Activated naive CD4-positive, alpha-beta T cell (primary cell): ENCODE results near the gene CD82.
"Not testable (repeated sequence)": the region's sequence is repeated elsewhere in the genome, so short reads cannot be mapped to it uniquely, and the experiment has no call there.

Experiments used
- DNase-seq, 4 experiments: peaks; one replicate each; lab custom pipeline; 2025; lab: John Stamatoyannopoulos, UW

The CD82 gene

DNA sequence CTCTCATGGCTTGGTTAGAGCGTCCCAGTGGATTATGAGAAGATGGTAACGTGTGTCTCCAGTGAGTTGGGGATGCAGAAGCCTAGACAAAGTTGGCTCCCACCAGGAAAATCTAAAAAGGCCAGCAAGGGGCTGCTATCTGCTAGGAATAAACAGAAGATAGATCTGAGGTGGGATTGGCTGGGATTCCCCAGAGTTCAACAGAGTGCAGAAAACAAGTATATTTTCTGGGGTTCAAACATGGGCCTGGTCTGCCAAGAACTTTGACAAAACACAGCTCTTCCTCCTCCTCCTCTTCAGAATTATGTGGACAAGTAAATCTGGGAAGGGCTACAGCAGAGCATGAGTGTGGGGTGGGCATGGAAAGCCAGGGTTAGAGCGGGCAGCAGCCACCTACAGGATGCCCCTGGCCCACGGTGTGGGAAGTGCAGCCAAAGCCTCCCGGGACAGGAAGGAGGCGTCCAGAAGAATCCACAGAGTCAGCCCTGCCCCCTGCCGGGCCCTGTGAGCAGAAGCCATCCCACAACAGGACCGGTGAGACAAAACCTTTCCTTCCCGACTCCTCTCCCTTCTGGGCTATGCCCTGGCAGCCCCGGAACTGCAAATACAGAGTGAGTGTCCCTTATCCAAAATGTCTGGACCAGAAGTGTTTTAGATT is 67.1 kb downstream of the CD82 start:
- DNase-seq = no peak

DNA sequence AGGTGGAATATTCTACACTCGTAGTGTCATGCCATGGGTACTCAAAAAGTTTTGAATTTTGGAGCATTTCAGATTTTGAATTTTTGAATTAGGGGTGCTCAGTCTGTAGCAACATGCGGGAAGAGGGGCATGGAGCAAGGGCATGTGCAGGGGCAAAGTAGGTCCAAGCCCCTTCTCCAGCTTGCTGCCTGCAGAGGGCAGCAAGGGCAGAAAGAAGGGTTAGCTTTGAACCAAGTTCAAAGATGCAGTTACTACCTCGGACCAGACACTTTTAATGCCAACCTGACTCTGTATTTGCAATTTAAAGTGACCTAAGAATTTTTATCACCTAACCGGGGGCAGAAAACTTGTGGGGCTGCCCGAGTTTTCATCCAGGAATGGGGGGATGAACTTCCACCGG is 68.2 kb downstream of the CD82 start:
- DNase-seq = no peak

DNA sequence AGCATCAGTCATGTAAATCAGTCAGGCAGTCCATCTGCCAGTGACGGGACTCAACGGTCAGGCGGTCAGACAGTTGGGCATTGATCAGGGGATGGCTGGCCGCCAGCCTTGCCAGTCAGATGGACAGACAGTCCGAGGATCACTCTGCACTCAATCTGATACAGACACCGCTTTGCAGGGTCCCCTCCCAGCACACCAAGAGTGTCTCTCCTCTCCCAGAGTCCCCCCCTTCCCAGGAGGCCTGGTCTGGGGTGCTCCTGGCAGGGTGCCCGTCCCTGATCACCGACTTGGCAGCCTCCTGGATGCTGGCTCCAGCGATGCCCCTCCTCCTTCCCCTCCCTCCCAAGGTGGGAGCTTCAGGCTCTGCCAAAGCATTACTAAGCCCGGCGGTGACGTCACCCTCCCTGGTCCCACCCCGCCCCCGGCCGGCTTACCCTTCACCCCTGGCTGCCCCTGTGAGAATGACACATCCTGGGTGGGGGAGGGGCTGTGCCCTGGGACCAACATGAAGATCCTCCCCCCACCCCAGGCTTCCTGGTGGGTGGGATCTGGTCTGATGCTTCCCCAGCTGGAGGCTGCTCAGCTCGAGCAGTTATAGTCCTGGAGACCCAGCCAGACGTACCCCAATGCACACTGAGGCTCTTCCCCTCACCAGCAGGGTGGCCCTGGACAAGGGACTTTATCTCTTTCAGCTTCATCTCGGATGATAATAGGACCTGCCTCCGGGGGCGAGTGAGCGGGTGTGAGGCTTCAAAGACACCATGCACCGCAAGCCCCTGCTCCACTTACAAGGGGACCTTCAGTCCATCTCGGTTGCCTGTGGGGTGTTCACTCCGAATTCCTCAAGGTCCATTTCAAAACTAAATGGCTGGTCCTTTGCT is 69.2 kb downstream of the CD82 start:
- DNase-seq = no peak

DNA sequence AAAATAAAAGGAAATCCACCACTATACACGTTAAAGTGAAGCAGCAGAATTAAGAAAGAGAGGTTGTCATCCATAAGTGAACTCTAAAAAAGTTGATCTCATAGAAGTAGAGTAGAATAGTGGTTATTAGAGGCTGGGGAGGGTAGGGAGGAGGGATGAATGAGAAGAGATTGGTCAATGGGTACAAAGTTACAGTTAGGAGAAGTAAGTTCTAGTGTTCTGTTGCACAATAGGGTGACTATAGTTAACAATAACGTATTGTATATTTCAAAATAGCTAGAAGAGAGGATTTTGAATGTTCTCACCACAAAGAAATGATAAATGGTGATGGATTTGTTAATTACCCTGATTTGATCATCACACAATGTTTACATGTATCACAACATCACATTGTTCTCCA is 72.0 kb downstream of the CD82 start:
- no peak for DNase-seq

DNA sequence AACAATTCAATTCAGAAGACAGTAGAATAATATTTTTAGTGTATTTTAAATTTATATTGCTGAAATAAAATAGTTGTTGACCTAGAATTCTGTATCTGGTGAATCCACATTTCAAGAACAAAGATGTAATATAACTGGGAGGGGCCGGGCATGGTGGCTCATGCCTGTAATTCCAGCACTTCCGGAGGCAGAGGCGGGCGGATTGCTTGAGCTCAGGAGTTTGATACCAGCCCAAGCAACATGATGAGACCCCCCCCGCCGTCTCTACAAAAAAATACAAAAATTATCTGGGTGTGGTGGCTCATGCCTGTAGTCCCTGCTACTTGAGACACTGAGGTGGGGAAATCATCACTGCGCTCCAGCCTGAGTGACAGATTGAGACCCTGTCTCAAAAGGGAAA is 72.6 kb downstream of the CD82 start:
- no peak for DNase-seq

DNA sequence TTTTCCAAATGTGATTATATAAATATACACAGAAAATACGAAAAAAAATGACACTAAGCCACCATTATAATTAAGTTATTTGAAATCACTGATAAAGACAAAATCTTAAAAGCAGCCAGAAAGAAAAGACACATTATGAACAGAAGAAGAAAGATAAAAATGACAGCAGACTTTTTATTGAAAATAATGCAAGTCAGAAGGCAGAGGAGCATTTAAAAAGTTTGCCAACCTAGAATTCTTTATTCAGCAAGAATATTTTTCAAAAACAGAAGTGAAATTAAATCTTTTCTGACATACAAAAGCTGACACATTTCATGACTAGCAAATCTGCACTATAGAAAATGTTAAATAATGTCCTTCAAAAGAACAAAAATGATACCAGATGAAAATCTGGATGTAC is 77.8 kb downstream of the CD82 start:
- no peak for DNase-seq

DNA sequence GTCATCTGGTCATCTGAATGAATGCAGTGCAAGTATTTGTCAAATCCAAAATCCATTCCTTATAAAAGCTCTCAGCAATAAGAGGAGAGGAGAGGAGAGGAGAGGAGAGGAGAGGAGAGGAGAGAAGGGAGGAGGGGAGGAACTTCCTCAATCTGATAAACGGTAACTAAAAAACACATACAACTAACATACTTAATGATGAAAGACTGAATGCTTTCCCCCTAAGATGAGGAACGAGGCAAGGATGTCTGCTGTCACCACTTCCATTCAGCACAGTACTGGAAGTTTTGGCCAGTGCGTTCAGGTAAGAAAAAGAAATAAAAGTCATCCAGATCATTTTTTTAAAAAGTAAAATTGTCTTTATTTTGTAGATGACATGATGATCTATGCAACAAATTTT is 80.4 kb downstream of the CD82 start:
- DNase-seq = no peak

DNA sequence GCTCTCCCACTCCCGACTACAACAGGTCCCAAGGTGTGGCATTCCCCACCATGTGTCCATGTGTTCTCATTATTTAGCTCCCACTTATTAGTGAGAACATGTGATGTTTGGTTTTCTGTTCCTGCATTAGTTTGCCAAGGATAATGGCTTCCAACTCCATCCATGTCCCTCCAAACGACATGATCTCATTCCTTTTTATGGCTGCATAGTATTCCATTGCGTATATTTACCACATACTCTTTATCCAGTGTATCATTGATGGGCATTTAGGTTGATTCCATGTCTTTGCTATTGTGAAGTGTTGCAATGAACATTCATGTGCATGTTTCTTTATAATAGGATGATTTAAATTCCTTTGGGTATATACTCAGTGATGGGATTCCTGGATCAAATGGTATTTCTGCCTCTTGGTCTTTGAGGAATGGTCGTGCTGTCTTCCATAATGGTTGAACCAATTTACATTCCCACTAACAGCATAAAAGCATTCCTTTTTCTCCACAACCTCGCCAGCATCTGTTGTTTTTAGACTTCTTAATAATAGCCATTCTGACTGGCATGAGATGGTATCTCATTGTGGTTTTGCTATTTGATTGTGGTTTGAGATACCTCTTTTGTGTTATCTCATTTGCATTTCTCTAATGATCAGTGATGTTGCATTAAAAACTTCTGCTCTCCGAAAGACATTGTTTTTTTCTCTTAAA is 81.9 kb downstream of the CD82 start:
- DNase-seq = not testable (repeated sequence)

DNA sequence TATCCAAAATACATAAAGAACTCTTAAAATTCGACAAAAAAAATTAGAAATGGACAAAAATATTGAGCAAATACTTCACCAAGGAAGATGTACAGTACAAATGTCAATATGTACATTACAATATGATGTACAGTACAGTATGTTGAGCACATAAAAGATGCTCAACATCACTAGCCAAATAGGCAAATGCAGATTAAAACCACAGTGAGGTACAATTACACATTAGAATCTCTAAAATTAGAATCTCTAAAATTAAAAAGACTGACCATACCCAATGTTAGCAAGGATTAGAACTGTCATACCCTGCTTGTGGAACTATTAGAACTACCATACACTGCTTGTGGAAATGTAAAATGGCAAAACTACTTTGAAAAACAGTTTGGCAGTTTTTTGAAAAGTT is 82.6 kb downstream of the CD82 start:
- DNase-seq = no peak

DNA sequence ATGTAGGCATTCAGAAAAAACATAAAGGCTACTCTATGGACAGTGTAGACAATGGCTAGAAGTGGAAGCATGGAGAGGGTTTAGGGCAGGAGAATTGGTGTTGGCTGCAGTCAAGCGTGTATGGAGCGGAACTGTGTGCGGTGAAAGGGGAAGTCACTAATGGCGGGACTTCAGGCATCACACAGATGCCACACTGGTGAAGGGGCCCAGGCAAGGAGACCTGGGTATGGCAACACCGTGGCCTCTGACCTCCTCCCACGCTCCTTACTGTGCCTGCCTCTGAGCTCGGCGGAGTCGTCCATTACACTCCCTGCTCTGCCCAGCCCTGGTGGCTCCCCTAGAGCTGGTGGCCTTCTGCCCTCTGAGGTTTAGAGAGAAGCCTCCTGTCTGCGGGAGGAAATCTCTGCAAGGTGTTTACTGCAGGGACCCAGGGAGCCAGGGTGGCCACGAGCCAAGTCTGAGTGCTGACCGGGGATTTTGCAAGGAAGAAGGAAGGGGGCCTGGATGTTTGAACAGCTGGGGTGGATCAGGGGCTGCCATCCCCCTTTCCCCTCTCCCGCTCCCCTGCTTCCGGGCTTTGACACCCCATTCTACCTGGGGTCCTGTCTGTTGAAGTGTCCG is 86.2 kb downstream of the CD82 start:
- DNase-seq = no peak

DNA sequence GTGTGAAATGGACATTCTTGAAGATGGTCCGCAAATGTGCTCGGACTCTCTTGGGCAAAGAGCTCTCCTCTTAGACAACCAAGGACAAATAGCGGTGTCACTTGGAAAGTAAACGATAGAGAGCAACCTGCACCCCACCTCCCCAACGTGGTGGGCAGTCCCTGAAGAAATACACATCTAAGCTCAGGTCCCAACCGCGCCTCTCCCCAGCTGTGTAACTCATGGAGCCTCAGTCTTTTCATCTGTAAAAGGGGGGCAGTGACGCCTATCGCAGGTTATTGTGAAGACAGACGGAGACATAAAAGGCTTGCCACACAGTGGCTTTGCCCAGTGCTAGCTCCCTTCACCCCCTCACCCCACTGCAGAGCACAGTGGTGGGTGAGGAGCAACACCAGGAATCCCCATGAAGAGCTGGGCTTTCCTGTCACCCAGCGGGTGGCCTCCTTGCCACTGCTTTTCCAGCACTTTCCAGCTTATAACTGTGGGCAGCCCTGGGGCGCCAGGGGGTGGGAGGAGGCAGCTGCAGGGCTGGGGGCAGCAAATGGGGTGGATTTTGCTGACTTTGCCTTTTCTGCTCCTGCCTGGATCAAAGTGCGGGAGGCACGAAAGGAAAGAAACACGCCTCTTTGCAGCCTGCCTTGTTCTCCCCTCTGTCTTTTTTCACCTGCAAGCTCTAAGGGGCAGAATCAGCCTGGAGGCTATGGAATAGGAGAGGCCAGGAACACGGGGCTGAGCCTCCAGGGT is 87.6 kb downstream of the CD82 start:
- no peak for DNase-seq

DNA sequence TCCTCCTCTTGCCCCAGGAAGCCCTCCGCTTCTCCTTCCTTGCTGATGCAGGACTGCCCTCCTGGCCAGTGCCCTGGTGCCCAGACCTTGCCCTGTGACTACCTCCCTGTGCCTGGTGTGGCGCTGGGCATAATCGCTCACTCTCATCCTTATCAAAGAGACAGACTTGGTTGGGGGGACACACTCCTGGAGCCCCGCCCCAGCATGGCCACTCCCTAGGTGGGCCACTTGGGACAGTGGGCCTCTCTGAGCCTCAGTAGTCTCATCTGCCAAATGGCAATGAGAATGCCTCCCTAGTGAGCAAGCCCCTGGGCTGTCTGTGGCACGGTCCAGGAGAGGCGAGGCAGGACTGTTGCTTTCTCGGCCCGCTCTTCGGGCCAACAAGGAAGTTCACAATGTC is 88.6 kb downstream of the CD82 start:
- DNase-seq = no peak

DNA sequence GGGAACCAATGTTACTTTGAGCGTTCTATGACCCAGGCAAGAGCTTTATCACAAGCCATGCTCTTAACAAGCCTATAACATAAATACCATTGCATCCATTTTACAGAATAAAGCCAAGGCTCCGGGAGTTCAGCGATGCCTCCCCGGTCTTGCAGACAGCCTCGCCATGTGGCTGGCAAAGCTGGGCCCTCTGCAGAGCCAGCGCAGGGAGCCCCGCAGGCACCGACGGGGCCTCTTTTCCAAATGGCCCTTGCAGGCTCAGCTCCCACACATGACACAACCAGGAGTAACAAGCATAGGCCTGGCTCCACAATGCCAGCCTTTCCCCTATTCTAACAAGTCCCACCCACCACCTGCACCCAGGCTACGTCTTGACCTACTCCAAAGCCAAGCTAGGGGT is 89.1 kb downstream of the CD82 start:
- DNase-seq = no peak

DNA sequence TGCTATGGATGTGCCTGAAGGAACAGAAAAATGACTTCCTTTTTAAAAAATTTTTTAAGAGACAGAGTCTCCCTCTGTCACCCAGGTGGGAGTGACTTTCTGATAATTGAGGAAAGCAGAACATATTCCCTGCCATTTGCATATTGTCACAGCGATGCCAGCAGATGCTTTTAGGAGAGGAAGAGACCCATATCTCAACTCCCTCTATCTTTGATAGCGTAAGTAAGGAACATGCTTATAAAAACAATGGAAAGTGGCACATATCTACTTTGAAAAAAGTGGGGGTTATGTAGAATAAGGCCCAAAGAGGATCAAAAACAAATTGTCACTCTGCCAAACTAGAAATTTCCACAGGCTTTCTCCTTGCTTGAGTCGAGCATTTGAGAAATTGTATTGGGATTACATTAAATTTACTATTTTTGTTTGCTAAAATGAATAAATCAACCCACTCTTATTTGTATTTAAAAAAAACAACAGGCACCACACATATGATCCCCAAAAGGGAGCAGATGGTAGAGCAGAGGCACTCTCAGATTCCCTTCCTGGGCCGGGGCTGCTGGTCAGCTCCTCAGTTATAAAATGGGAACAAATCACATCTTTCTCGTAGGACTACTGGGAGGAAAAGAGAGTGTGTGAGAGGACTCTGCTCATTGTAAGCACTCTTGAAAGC is 92.5 kb downstream of the CD82 start:
- DNase-seq = no peak

DNA sequence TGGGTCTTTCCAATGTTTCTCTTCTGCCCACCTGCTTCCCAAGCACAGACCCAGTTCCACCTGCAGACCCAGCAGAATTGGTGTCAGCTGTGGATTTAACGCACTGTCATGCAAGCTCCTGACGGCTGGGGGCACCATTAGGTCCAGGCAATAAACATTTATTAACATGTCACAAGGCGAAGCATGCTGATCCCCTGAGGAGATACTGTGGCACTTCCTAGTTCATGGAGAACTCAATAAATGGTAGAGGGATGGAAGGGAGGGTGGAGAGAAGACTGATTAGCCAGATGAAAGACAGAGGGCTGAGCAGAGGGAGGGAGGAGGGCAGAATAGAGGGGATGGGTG is 93.0 kb downstream of the CD82 start:
- DNase-seq = no peak

DNA sequence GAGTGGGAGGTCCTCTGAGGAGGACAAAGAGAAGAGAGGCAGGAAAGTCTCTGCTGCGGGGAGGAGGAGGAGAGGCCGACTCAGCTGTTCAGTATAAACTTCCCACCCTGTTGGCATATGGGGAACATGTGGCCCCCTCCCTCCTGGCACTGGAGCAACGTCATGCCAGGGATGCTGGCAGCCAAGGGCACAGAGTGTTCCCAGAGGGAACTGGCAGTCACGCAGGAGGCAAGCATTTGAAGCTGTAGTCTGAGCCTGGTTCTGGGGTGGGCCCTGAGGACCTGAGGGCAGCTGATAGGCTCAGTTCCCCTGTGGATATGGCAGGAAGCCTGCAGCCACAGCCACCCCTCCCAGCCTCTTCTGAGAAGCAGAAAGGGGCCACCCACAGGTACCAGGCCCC is 94.2 kb downstream of the CD82 start:
- no peak for DNase-seq

DNA sequence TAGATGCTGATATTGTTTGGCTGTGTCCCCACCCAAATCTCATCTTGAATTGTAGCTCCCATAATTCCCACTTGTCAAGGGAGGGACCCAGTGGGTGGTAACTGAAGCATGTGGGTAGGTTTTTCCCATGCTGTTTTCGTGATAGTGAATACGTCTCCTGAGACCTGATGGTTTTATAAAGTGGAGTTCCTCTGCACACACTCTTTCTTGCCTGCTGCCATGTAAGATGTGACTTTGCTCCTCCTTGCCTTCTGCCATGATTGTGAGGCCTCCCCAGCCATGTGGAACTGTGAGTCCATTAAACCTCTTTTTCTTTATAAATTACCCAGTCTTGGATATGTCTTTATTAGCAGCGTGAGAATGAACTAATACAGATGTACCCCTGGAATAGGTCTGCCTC is 95.1 kb downstream of the CD82 start:
- not testable (repeated sequence) for DNase-seq

DNA sequence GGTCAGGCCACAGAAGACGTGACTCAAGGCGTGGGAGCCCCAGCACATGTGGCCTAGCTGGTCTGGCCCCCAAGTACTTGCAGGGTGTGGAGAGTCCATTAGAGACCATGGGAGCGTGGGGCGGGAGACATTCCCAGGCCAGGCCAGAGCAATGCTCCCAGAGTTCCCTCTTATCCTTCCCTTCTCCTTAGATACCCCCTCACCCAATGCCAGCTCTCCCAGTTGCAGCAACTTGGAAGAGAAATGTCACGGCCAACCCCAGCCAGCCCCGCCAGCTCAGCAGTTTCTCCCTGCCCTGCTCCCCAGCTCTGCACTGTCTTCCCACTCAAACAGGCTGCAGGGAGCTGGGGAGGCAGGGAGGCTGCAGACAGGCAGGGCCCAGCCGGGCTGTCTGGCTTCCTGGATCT is 95.9 kb downstream of the CD82 start:
- DNase-seq = no peak
